ENCODE results near the gene PSMA8. TPM values are rescaled to one million over a fixed set of nuclear protein-coding genes. Genes with fewer than 3 reads are reported as not detected.

PSMA8 gene
- not detected in 2 replicates for total RNA-seq

DNA sequence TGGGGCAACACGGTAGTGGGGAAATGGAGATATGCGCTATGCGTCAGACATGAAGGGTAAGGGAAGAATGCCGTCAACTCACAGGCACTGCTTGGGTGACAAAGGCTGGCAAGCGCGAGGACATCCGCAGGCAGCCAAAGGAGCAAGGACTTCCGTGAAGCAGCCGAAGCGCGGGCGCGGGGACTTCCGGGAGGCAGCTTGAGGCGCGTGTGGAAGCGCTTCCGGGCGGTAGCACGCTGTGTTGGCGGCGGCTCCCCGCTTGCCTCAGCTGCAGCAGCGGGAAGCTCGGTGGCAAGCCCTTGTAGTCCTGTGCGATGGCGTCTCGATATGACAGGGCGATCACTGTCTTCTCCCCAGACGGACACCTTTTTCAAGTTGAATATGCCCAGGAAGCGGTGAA, at the start of gene PSMA8:
PSMA8 (plus strand) TSS at position 218 of the 400 bp plus-strand sequence; CDS start at position 315, 97 bp downstream.

DNA sequence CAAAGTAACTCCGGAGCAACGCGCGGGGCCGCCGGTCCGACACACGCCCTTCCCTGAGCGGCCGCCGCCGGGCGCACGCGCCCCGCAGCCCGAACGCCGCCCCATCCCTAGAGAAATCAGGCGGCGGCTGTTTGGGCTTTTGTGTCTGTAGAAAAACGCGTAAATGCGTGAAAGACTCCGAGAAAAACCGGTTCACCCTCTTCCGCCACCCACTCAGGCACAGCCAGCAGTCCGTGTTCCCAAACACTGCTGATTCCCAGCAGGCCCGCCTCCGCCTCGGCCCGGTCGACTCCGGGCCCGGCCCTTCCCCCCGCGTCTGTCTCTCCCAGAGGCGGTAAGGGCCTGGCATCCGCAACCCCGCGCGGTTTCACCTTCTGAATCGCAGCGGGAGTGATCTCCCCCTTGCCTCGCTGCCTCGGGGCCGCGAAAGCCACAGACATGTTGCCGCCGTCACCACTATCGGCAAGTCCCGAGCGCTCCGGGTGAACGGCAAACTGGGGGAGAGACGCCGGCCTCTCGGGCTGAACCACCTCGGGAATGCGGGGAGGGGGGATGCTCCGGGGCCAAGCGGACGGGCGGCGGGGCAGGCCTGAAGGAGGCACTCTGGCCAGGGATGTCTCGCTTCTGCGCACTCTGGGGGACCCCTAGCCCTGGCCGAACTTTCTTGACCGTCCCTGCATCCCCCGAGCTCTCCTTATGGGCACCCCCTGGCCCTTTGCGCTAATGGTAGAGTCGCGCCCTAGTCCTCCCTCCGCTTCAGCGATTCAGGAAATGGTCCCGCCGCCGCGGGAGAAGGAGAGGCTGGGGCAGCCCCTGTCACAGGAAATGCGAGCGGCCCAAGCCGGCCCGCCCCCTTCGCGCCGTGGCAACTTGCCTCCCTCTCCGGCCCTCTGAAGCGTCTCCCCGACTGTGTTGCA, 43.3 kb upstream of the PSMA8 start, which contains the start of gene SS18:
SS18 (minus strand) TSS at position 484 of the 917 bp plus-strand sequence; CDS start at position 440, 44 bp downstream.

GRCh38 chr18:26226229-26227050, 92.8 kb downstream of the PSMA8 start, which contains the start of gene TAF4B:
Gene TAF4B, plus strand, starts transcription at chr18:26226445. Its CDS starts 489 bp downstream, at chr18:26226934.

Other genes with a start within 250 kb of the PSMA8 start
- 113 and 124 TPM in 2 replicates for gene SS18, start 43.3 kb upstream of the PSMA8 start, total RNA-seq
- 2.7 and 3.3 TPM in 2 replicates for gene TAF4B, start 92.6 kb downstream of the PSMA8 start, total RNA-seq

Measured in smooth muscle cell of the pulmonary artery (primary cell).